WI38 (cell line): ENCODE measurements around the gene SFSWAP.

Experiments
- H3K4me3 ChIP-seq: 2 replicates; pipeline ENCODE4 v1.5.1; 2011; ENCODE audit warnings: low read depth, mild to moderate bottlenecking, control low read depth, low read length
- TF ChIP-seq, protein P1 (sequence below): IDR thresholded peaks from 2 replicates; pipeline ENCODE4 v1.5.1; 2012; ENCODE audit warnings: low read depth, mild to moderate bottlenecking, control low read depth, low read length

Gene SFSWAP

GRCh38 chr12:131757111-131757510 lies 46.2 kb downstream of the SFSWAP start:
- H3K4me3 ChIP-seq, result no peak overlapping the region
- TF ChIP-seq, protein P1, sequence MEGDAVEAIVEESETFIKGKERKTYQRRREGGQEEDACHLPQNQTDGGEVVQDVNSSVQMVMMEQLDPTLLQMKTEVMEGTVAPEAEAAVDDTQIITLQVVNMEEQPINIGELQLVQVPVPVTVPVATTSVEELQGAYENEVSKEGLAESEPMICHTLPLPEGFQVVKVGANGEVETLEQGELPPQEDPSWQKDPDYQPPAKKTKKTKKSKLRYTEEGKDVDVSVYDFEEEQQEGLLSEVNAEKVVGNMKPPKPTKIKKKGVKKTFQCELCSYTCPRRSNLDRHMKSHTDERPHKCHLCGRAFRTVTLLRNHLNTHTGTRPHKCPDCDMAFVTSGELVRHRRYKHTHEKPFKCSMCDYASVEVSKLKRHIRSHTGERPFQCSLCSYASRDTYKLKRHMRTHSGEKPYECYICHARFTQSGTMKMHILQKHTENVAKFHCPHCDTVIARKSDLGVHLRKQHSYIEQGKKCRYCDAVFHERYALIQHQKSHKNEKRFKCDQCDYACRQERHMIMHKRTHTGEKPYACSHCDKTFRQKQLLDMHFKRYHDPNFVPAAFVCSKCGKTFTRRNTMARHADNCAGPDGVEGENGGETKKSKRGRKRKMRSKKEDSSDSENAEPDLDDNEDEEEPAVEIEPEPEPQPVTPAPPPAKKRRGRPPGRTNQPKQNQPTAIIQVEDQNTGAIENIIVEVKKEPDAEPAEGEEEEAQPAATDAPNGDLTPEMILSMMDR, result no peak

DNA sequence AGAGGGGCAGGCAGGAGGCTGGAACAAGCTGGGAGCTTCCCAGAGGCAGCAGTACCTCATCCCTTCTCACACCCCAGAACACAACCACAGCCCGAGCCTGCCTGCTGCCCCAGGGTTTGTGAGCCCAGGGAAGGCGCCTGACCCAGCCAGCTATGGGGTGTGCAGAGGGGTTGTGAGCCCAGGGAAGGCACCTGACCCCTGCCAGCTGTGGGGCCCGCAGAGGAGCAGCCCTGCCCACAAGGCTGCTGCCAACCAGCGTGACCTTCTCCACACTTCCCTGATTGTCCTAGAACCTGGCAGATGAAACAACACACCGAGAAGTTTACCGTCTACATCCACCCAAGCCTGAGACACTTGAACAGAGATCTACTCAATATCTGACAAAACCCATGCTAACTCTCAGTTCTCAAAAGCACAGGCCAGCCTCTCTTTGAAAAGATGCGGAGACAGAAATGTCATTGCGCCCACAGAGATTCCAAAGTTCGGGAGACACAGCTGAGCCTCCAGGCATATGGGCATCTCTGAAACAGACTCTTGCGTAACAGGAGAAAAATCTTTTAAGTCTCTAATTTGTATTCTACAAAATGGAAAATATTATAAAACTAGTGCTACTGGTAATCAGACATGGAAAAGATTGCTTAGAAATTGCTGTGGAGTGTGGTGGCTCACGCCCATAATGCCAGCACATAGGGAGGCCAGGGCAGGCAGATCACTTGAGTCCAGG lies 47.3 kb downstream of the SFSWAP start:
- TF ChIP-seq, protein P1, result no peak
- no peak overlapping the region for H3K4me3 ChIP-seq

DNA sequence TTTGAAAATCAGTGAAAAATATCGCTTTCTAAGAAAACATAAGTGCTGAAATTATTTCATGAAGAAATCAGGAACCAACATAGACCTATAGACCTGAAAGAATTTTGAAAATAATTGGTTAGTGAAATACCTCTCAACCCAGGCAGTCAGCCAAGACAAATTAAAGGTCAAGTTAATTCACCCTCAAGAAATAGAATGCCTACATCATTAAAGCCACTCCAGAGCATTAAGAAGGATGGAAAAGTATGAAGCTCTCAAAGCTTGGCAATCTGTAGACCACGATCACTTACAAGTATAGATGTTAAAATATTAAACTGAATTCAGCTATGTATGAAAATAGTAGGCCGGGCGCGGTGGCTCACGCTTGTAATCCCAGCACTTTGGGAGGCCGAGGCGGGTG lies 48.3 kb downstream of the SFSWAP start:
- TF ChIP-seq, protein P1, result no peak
- H3K4me3 ChIP-seq, result no peak overlapping the region

DNA sequence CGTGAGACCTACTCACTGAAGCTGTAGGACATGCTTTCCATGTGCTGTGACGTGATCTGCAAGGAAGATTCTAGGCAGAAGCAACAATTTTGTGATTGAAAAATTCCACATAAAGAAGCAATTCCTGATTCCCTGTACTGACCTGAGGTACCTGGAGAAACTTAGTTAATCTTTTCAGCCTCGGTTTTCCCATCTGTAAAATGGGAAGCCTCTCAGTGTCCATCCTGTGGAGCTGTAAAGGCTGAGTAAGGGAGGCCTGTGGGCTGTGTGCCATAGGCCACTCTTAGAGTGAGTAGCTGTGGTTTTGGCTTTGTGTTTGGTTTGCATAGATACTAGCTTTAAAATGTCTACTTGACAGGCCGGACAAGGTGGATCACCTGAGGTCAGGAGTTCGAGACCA lies 50.7 kb downstream of the SFSWAP start:
- TF ChIP-seq, protein P1, result no peak
- no peak overlapping the region for H3K4me3 ChIP-seq

DNA sequence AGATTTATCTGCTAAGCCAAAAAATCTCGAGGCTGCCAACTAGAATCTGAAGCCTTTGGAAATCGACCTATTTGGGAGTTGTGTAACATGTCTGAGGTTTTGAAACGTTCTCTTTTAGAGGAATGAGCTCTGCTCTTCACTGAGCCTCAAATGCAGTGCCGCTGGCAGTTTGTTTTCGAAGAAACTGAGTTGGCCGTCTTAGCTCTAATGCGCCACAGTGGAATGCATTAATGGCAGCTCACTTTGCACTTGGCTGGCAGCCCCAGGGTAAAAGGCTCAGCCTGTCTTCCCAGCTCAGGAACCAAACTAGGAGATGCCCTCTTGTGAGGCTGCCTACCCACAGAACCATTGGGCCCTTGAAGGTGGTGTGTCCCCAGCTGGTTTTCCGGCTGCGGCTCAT lies 53.8 kb downstream of the SFSWAP start:
- TF ChIP-seq, protein P1, result no peak
- H3K4me3 ChIP-seq, result no peak overlapping the region

DNA sequence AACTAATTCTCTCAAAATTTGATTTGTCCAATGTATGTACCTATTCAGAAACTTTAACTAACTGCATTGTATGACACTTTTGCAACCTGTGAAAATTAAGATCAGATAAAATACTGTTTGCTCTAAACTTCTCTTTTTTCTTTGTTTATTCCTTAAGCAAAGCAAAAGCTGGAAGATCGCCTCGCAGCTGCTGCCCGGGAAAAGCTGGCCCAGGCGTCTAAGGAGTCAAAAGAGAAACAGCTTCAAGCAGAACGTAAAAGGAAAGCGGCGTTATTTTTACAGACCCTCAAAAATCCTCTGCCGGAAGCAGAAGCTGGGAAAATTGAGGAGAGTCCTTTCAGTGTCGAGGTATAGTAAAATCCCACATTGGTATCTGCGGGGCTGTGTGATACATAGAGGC lies 55.1 kb downstream of the SFSWAP start:
- TF ChIP-seq, protein P1, result no peak
- no peak overlapping the region for H3K4me3 ChIP-seq

- TF ChIP-seq, protein P1, result no peak
- no peak overlapping the region for H3K4me3 ChIP-seq
These were observed 55.7 kb downstream of the SFSWAP start for GRCh38 chr12:131766382-131767107.
